Loucy (cell line): ENCODE results near the gene GNPTG.

Experiments
- CTCF ChIP-seq: fragments of 200-600 bp; sonication (generic); conservative IDR thresholded peaks from 2 replicates; pipeline ENCODE4 v1.5.1; 2014; ENCODE audit warnings: mild to moderate bottlenecking, antibody characterized with exemption, low read length
- EZH2phosphoT487 ChIP-seq: fragments of 200-600 bp; IDR thresholded peaks from 2 replicates; pipeline ENCODE4 v1.6.1; 2018; ENCODE audit warnings: antibody characterized with exemption, mild to moderate bottlenecking, moderate library complexity, borderline replicate concordance

- TF ChIP-seq CTCF: peak; percentile 56
- TF ChIP-seq EZH2phosphoT487: no peak
These were observed 11.8 kb downstream of the GNPTG start for GRCh38 chr16:1363501-1364041.
